ENCODE data around the gene MAPK12. TPM values are rescaled to one million over a fixed set of nuclear protein-coding genes. Genes with fewer than 3 reads are reported as not detected.
A peak's percentile ranks its signal among the peaks of the same experiment; 100 is the strongest.
"Not testable (repeated sequence)": the region's sequence is repeated elsewhere in the genome, so short reads cannot be mapped to it uniquely, and the experiment has no call there.

Gene MAPK12
- total and polyA plus RNA-seq, 2 donors (not counting 1 experiment from before 2014, with no cell fraction given): 6.5 to 7.8 TPM

DNA sequence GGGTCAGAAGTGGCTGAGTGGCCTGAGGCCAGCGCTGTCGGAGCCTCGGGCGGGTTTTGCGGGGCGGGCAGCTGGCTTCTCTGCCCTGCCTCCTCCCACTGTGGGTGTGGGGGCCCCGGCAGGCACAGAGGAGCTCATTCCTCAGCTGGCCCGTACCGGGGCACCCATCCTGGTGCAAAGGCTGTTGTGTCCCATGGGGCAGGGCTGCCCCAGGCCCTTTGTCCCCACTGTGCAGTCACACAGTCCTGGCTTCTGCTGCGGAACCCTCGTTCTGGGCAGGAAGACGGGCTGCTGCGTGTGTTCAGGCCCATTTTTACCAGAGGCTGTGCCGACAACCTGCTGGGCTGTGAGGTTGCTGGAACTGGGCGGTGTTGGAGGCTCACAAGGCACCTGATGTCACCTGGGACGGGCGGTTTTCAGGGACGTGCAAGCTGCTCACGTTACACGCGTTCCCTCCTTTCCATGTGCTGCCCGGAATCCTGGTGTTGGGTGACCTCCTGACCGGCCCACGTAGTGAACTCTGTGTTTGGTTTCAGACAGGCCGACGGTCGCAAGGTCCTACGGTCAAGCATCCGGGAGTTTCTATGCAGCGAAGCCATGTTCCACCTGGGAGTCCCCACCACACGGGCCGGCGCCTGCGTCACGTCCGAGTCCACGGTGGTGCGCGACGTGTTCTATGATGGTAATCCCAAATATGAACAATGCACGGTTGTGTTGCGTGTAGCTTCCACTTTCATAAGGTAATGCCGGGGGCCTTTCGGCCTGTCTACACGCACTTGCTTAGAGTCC lies 55.5 kb downstream of the MAPK12 start:
- Histone ChIP-seq H3K79me2 (ENCODE audit: control insufficient read depth, insufficient read depth, low read length) (peaks cover 46% of the 10 kb centered on the region), H3K9me3 (ENCODE audit: control extremely low read depth in 1 of 3, control insufficient read depth in 2 of 3, insufficient read depth in 1 of 3, low read length in 2 of 3) (no peaks in the 10 kb centered on the region), H3K27me3 (replicated peaks in 1 of 4; ENCODE audit: control extremely low read depth in 1 of 4, control insufficient read depth in 3 of 4, insufficient read depth in 4 of 4, low read length in 3 of 4) (no peaks in the 10 kb centered on the region), H3K4me3 (ENCODE audit: control extremely low read depth in 1 of 5, extremely low read depth in 1 of 5, insufficient read depth in 1 of 5, low read depth in 2 of 5, low read length in 4 of 5) (no peak overlapping the region), H3K4me1 (ENCODE audit: control insufficient read depth in 2 of 2, insufficient read depth in 2 of 2, low read length in 2 of 2) (peaks cover 24 to 36% of the 10 kb centered on the region in 2 donors), H3K9ac (ENCODE audit: low read length) (no peak overlapping the region), H3K4me2 (replicated peaks; ENCODE audit: low read depth, low read length, poor library complexity, severe bottlenecking) (no peak overlapping the region), H3K27ac (ENCODE audit: low read length in 2 of 2) (no peak overlapping the region), H2AFZ (ENCODE audit: insufficient read depth, low read depth, low read length, poor library complexity, severe bottlenecking) (no peak overlapping the region), H4K20me1 (ENCODE audit: control insufficient read depth, insufficient read depth, low read length, poor library complexity, severe bottlenecking) (peaks cover 57% of the 10 kb centered on the region), H3K36me3 (replicated peaks in 1 of 2; ENCODE audit: control extremely low read depth in 1 of 2, control insufficient read depth in 1 of 2, extremely low read depth in 1 of 2, insufficient read depth in 2 of 2, low read length in 1 of 2) (peaks cover 8 to 35% of the 10 kb centered on the region in 2 experiments)
- H3K27ac Mint-ChIP-seq: peak overlapping the region; percentile 56
- 97% methylated on average over 44 of the region's 45 CpGs for WGBS (ENCODE audit: insufficient coverage)
- H3K9me3 Mint-ChIP-seq (ENCODE audit: insufficient read depth): no peaks in the 10 kb centered on the region
- ATAC-seq (ENCODE audit: low read depth) (no peak), DNase-seq (no peak)
- H3K4me1 Mint-ChIP-seq: peaks cover 47% of the 10 kb centered on the region
- no peak for TF ChIP-seq EZH2 (IDR thresholded peaks at IDR 0.05; ENCODE audit: borderline replicate concordance, insufficient read depth, low read depth, low read length, poor library complexity, severe bottlenecking)
- intact Hi-C loops (cut with micrococcal nuclease): loop anchor here (5.0 to 10.0 kb wide), 2 partner anchors 279 to 441 kb away; no protein-coding TSS in a partner anchor
- H3K4me3 Mint-ChIP-seq: no peak overlapping the region
- H3K27me3 Mint-ChIP-seq: no peaks in the 10 kb centered on the region
- CTCF ChIA-PET: interaction anchor here (0.7 to 5.2 kb wide), 8 partner anchors 12 to 282 kb away, joined by 3 to 75 read pairs (median 4); partner anchors contain the start of gene HDAC10
- POLR2A ChIA-PET: interaction anchor here (0.6 to 4.5 kb wide), 2 partner anchors 15 to 37 kb away, joined by 3 to 43 read pairs; no protein-coding TSS in a partner anchor

GRCh38 chr22:50204998-50205397 lies 56.5 kb downstream of the MAPK12 start:
- not testable (repeated sequence) for ATAC-seq (ENCODE audit: low read depth); H2AFZ ChIP-seq (ENCODE audit: insufficient read depth, low read depth, low read length, poor library complexity, severe bottlenecking); H3K4me3 Mint-ChIP-seq; H3K27me3 ChIP-seq (replicated peaks in 1 of 4; ENCODE audit: control extremely low read depth in 1 of 4, control insufficient read depth in 3 of 4, insufficient read depth in 4 of 4, low read length in 3 of 4); H3K9ac ChIP-seq (ENCODE audit: low read length); H3K27ac Mint-ChIP-seq; H3K4me3 ChIP-seq (ENCODE audit: control extremely low read depth in 1 of 5, extremely low read depth in 1 of 5, insufficient read depth in 1 of 5, low read depth in 2 of 5, low read length in 4 of 5); DNase-seq; H3K27ac ChIP-seq (ENCODE audit: low read length in 2 of 2); H3K9me3 Mint-ChIP-seq (ENCODE audit: insufficient read depth); H3K27me3 Mint-ChIP-seq; H3K4me2 ChIP-seq (replicated peaks; ENCODE audit: low read depth, low read length, poor library complexity, severe bottlenecking); H3K9me3 ChIP-seq (ENCODE audit: control extremely low read depth in 1 of 3, control insufficient read depth in 2 of 3, insufficient read depth in 1 of 3, low read length in 2 of 3)
- Histone ChIP-seq H3K4me1 (ENCODE audit: control insufficient read depth in 2 of 2, insufficient read depth in 2 of 2, low read length in 2 of 2) (peaks cover 26 to 37% of the 10 kb centered on the region in 2 donors), H3K36me3 (replicated peaks in 1 of 2; ENCODE audit: control extremely low read depth in 1 of 2, control insufficient read depth in 1 of 2, extremely low read depth in 1 of 2, insufficient read depth in 2 of 2, low read length in 1 of 2) (peaks cover 8 to 32% of the 10 kb centered on the region in 2 experiments), H4K20me1 (ENCODE audit: control insufficient read depth, insufficient read depth, low read length, poor library complexity, severe bottlenecking) (peaks cover 48% of the 10 kb centered on the region), H3K79me2 (ENCODE audit: control insufficient read depth, insufficient read depth, low read length) (peaks cover 41% of the 10 kb centered on the region)
- ChIA-PET CTCF (interaction anchor here (1.9 to 5.2 kb wide), 2 partner anchors 55 to 137 kb away, joined by 4 to 75 read pairs; no protein-coding TSS in a partner anchor), POLR2A (interaction anchor here (4.5 kb wide), 1 partner anchor 14 kb away, joined by 43 read pairs; no protein-coding TSS in a partner anchor)
- H3K4me1 Mint-ChIP-seq: peaks cover 45% of the 10 kb centered on the region
- 93% methylated on average over 8 of the region's 9 CpGs for WGBS (ENCODE audit: insufficient coverage)
- intact Hi-C loops (cut with micrococcal nuclease): loop anchor here (5.0 to 10.0 kb wide), 2 partner anchors 278 to 440 kb away; no protein-coding TSS in a partner anchor

All from B cell (primary cell).